NCI-H2107 treated with DMSO at 0.1 percent for 48 hours (cell line): ENCODE measurements around the gene CDS2.

Experiments
- DNase-seq: peaks from one replicate; lab custom pipeline; 2025; ENCODE audit not compliant: unreplicated experiment; lab: John Stamatoyannopoulos, UW

The CDS2 gene

DNA sequence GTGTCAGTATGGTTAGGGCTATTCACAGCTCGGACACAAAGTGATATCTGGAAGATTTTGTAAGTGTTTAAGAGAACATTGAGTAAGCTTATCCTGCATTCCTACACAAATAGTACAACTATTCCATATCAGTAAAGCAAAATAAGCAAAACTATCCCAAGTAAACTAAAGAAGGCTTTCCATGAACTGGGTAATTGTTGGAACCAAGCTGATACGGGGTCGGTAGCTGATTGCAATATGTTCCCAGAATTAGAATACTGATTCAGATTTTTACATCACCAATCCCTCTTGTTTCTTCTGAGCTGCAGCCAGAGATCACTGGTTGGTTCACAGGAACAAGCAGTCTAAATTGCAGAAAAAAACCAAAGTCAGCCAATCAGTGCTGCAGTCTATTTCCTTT is 54.1 kb downstream of the CDS2 start:
- DNase-seq = no peak

DNA sequence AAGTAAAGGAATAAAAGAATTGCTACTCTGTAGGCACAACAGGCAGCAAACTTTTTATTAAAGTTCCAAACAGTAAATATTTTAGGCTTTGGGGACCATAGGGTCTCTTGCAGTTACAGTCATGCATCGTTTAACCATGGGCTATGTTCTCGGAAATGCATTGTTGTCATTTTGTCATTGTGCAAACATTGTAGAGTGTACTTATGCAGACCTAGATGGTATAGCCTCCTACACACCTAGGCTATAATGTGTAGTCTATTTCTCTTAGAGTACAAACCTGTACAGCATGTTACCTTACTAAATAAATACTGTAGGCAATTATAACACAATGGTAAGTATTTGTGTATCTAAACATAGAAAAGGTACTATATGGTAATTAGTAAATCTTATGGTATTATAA is 54.7 kb downstream of the CDS2 start:
- no peak for DNase-seq

DNA sequence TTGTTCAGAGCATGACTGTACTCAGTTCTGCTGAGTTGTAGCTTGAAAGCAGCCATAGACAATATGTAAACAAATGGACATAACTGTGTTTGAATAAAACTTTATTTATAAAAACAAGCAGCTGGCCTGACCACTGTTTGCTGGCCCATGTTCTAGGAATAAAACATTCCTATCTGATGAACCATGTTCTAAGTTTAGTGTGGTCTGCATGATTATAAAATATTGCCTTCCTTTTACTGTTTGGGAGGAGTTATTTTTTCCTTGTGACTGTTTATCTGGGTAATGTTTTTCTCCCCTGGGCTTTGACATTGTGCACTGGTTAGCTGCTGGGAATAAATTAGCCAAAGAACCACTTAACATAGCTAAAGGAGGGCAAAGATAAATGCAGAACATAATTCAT is 55.1 kb downstream of the CDS2 start:
- no peak for DNase-seq

DNA sequence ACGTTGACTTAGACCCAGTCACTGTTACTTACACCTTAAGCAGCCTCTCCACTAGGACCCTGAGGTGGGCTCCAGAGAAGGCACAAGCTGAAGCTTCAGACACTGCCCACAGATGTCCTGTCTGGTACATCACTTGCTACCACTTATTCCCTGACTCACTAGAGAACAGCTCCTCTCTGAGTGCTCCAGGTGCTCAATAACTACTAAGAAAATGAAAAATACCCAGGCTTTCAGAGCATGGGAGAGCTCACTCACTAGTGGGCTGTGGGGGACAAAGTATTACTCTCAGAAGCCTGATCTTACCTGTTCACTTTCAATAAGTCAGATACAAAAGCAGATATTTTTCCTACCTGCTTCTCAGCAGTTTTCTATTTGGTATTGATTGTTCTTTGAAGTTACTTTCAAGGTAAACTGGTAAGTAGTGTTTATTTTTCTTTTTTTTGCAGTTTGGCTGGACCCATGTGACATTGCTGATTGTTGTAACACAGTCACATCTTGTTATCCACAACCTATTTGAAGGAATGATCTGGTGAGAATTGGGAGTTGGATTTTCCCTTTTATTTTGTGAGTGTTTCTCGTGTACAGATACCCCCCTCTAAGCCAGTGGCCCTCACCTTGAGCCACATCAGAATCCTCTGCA is 55.9 kb downstream of the CDS2 start:
- no peak for DNase-seq

DNA sequence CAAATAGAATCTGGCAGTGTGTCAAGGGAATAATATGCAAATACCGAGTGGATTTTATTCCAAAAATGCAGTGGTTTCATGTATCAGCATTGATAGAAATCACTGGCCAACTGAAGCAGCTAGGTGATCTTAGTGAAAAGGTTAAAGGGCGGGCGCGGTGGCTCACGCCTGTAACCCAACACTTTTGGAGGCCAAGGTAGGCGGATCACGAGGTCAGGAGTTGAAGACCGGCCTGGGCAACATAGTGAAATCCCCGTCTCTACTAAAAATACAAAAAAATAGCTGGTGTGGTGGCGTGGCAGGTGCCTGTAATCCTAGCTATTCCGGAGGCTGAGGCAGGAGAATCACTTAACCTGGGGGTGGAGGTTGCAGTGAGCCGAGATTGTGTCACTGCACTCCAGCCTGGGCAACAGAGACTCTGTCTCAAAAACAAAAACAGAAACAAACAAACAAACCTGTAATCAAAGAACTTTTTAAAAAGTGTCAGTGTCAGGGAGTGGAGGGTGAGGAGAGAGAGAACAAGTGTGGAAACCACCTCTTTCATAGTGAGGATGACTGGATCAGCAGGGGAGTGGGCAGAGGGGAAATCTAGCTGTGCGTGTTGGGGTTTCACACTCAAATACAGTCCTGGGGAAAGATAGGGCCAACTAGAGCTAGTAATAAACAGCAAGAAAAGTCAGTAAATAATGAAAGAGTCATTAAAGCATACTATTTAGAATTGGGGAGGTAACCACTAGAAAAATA is 57.1 kb downstream of the CDS2 start:
- DNase-seq = no peak

DNA sequence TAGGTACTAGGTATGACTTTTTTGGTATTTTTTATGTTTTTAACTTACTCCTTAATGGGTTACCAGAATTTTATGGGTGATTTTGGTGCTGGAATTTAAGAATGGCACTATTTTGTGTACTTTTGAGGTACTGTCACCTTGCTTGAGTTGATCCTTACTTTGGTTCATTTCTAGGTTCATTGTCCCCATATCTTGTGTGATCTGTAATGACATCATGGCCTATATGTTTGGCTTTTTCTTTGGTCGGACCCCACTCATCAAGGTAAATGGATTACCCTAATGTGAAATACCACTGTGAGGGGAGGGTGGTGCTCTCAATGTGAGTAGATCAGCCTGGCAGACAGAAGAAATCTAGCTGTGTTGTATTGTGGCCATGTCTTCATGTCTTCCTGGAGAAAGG is 57.9 kb downstream of the CDS2 start:
- no peak for DNase-seq

DNA sequence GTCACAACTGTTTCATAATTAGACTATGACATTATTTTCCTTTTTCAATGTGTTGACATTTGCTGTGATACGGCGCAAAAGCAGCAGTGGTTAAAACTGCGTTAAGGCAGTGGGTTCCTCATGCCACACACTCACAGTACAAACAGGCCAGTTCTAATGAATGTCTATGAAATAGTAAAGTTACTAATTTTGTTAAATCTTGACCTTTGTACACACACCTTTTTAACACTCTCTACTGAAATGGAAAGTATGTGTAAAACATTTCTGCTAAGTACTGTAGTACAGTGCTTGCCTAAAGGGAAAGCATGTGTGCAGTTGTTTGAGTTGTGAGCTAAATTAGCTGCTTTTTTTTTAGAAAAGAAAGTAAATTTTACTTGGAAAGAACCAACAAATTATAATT is 60.3 kb downstream of the CDS2 start:
- DNase-seq = no peak

DNA sequence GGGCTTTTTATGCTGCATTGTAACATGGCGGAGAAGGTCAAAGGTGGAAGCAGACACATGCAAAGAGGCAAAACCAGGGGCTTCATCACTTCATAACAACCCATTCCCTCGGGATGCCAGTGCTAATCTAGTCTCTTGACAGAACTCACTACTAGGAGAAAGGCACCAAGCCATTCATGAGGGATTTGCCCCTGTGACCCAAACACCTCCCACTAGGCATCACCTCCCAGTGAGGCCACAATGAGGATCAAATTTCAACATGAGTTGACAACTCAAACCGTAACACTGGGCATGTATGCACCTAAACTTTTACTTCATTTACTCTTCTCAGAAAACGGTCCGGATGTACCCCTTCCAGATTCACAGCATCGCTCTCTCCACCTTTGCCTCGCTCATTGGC is 61.9 kb downstream of the CDS2 start:
- DNase-seq = no peak

DNA sequence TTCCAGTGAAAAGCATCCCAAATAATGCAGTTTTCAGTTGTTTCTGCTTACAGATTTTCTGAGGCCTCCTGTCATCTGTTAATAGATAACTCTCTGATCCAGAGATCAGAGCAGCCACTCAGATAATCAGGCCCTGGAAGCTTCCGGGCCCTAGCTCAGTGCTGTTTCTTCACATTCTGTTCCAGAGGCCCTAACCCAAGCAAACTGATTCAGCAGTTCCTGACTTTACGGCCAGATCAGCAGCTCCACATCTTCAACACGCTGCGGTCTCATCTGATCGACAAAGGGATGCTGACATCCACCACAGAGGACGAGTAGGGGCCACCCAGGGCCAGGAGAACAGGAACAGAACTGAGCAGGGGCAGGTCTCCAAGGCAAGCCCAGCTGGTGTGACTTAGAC is 63.1 kb downstream of the CDS2 start:
- DNase-seq = no peak

DNA sequence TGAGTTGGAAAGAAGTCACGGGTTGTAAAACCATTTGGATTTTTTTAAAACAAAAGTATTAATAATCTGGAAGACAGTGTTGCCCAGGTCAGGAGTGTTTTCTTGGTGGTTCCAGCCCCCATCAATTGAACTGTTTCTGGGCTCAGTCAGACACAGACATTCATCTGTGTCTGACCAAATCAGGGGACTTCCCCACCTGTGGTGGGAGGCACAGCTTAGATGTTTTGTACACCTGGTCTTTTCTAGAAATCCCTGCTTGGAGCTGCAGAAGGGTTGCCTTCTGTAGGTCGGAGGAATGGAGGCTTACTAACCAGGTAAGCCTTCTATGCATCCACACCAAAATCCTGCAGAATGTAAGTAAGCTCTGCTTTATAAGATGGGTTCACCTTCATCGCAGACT is 63.6 kb downstream of the CDS2 start:
- DNase-seq = no peak

DNA sequence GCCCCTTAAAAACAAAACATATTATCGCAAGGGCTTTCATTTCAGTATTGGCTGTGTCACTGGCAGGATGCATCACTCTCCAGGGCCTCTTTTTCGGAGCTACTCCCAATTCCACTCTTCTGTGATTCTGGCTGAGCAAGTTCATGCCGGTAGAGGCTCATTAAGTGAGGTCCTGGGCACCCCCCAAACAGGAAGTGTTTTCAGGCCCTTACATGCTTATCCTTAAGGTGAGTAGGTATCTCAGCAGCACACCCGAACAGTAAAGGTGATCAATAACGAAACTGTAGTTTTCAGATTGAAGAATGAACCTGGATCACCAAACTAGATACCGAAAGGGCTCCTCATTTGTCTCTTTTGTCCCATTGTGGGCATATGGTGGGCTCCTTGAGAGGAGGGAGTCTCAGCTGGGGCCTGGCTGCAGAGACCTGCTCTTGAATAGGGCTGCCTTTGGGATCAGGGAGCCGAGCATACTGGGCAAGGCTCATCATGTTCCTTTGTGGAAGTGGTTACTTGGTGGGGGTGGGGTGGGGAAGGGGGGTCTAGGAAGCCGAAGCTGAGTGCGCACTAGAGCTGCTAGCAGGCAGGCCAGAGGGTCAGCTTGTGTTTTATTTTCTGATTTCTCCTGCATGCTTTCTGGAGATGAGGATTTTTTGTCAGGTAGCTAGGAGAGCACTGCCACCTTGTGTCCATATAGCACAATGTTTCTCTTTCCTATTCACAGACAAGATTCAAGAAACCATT is 65.2 kb downstream of the CDS2 start:
- DNase-seq = peak; percentile 53

DNA sequence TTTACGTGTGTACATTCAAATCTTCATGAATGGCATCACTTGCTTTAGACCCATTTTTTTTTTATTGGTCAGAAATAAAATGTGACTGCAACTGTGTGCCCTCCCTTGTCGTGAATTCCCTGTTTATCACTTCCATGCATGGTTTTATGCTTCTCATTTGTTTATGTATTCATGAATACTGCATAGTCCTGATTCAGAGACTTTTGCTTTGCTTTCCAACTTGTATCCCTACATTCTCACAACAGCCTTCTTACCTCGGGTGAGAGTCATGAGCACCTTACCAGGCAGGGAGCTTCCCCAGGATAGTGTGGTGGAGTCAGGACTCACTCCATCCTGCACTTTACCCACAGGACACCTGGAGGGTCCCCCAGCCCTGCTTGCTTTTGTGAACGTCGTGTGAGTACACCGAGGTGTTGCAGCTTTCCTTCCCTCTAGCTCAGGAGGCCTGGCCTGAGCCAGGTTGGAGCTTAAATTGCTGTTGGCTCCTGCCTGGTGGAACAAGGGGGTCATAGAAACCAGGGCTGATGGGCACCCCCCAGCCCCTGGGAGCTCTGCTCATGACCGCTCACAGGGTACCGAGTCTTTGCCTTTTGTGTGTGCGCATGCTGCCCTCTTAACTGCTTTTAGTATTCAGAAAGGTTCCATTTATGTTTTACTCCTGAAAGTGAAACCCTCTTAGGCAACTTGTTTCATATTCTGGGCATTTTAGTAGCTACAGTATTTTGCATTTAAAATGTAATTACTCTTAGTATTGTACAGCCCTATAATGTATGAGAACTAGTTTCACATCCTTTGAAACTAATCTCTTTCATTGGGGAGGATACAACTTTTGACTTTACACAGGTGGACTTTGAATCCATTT is 66.0 kb downstream of the CDS2 start:
- DNase-seq = no peak

DNA sequence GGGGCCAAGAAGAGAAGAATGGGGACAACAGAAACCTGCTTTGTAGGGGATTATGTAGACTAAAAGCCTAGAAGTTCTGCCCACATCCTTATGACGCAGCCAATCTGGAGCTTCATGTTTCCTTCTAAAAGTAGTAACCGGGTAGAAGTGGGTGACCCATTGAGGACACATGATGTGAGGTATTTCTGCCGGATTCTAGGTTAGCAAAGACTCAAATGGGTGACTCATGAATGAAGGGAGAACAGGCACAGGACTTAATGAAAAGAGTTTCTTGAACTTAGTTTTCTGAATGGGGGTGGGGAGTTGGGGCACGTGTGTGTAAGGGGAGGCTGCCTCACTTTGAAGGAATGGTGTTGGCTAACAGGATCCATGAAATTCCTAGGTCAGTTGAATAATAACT is 68.8 kb downstream of the CDS2 start:
- no peak for DNase-seq

DNA sequence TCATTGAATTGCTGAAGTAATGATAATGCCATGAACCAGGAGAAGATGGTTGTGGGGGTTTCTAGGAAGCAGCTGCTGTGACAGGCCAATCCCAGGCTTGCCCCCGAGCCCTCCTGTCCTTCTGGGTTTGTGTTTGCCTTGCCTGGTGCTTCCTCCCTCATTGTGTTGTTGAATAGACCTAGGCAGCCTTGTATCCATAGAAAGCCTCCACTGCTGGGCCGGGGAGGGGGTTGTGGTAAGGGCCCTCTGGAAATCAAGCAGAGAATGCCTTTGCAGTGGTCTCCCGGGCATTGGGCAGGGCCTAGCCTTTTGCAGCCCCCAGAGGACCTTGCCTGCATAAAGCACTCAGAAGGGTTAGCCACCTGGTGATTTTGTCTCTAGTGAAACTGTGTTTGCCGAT is 69.3 kb downstream of the CDS2 start:
- DNase-seq = no peak

DNA sequence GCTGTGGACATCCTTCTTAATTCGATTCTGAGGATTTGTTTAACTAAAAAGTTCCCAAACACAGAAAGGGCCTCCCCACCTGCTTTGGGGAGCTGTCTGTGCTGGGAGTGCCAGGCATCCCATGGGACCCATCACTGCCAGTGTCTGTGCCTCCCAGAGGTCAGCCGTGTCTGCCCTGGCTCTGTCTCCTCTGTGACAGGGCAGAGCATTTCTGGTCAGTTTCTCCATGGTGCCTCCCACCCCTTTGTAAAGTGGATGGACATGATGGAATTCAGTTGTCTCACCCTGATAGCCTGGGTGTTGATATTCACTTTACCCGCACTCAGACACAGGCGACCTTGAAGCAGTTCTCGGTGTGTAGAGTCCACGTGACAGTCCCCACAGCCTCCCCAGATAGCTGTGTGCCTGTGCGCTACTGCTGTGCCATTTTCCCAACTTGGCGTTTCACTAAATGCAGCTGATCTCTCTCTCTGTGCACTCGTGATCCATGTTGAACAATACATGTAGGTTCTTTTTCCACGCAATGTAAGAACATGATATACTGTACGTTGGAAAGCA is 70.5 kb downstream of the CDS2 start:
- no peak for DNase-seq

DNA sequence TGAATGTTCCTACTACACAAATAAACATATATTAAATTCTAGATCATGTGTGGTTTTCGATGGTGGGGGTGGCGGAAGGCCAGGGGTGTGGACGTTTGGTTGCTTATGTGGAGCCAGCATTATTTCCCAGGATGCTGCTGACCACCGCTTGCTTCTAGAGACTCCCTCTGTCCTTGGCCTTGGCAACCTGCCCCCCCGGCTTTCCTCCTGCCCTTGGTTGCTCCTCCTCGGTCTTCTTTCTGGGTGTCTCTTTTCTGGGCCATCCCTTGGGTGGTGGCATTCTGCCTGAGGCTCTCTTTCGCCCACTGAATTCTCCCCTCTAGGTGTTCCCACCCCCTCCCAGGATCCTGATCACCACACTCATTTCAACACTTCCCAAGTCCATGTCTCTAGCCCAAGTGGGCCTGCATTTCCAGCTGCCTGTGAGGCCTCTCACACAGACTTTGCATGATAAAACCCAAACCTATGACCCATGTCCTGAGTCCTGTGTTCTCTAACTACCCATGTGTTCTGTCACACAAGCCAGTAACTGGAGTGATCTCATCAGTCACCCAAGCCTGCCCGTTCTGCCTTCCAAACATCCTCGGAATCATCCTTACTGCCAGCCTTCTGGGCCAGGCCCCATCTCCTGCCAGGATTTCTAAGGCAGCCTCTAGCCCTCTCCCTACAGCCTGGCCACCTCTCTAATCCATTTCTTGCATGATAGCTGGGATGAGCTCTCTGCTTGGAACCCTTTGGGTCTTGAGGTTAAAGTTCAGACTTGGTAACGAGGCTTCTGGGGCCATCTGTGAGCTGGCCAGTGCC is 71.2 kb downstream of the CDS2 start:
- no peak for DNase-seq

DNA sequence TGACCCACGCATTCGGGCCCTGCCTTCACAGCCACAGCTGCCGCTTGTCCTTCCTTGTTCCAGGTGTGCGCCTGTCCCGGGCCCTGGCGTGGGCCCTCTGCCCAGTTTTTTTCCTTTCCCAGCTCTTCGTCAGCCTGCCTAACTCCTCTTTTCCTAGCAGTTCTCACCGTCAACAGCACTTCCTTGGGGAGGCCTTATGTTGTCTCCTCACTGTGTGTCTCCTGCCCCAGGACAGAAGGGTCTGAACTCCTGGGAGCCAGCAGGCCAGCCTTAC is 71.8 kb downstream of the CDS2 start:
- DNase-seq = no peak

DNA sequence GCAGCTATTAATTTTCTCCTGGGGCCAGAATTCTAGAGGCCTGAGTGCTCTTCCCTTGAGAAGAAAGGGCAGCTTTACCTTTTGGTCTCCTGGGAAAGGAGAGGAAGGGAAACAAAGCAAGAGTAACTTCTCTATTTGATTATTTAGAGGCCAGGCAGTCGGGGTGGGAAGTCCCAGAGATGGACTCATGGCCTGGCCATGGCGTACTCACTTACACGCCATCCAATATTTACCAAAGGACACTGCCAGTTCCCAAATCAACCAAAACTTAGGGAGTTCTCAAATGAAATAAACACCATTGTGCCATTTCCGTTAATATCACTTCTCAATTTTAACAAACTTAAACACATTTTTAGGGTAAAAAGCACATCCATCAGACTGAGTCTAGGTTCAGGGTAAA is 76.6 kb downstream of the CDS2 start:
- DNase-seq = no peak

DNA sequence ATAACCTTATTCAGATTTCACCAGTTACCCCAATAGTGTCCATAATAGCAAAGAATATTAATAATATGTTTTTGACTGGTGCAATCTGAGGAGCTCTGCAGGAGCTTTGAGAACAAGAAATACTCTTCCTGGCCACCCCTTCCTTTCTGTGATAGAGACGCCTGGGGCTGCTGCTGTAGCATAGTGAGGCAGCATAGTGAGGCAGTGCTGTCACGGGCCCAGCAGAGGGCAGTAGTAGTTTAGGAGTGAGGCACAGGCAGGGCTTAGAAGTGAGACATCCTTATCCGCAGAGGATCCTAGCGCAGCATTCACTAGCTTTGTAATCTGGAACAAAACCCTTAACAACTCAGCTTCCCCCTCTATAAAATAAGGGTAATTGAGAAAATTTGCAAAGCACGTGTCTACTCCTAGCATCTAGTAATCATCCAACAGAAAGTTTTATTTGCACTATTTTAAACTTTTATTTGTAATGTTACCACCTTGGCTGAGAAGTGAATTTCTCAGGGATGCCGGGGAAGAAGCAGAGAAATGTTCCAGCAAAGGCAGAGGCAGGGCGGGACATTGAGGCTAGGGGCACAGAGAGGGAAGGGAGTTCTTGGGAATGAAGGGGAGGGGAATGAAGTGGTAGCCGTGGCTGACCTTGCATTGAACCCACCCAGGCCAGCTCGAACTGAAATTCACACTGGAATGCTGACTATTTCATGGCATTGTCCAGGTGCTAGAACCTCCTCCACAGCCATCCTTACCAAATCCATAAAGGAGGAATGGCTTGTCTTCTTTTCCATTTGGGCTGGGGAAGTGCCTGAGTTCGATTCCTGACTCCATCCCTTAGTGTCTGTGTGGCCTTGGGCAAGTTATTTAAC is 78.8 kb downstream of the CDS2 start:
- DNase-seq = peak; percentile 38

DNA sequence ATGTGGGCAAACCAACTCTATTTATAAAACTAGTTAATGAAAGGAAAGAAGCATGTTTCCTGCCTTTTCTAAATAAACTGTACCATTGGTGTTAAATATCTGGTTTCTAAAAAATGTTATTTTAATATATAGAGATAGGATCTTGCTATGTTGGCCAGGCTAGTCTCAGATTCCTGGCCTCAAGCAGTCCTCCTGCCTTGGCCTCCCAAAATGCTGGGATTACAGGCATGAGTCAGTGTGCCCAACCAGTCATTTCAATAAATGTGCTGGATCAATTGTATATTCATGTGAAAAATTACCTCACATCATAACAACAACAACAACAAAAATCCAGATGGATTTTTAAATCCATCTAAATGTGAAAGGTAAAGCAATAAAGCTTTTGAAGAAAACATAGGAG is 80.3 kb downstream of the CDS2 start:
- DNase-seq = no peak
